DND-41 (cell line): ENCODE measurements around the gene TMEM161B.
A peak's percentile ranks its signal among the peaks of the same experiment; 100 is the strongest.

Source experiments
- ATAC-seq: fragments of 200-7000 bp; cut with Tn5 transposase; 3 replicates; pipeline ENCODE4 v1.9.1; 2021; ENCODE audit warnings: low read depth; ENCODE audit not compliant: insufficient read depth
- DNase-seq: peaks from one replicate; pipeline ENCODE4 v3.0.0-alpha.2; 2020
- H2AFZ ChIP-seq: 2 replicates; pipeline ENCODE4 v1.6.0; 2012; ENCODE audit warnings: low read depth, low read length
- H3K27ac ChIP-seq: 2 replicates; pipeline ENCODE4 v1.5.1; 2012; ENCODE audit warnings: low read length, inconsistent platforms
- H3K27me3 ChIP-seq: fragments of 200-600 bp; sonication (generic); 2 replicates; pipeline ENCODE4 v1.6.0; 2012; ENCODE audit warnings: low read length, mild to moderate bottlenecking, inconsistent platforms; ENCODE audit not compliant: insufficient read depth, poor library complexity
- H3K36me3 ChIP-seq: 2 replicates; pipeline ENCODE4 v1.5.1; 2012; ENCODE audit warnings: low read length, inconsistent platforms; ENCODE audit not compliant: insufficient read depth
- H3K4me1 ChIP-seq: 2 replicates; pipeline ENCODE4 v1.5.1; 2012; ENCODE audit warnings: mild to moderate bottlenecking, low read length; ENCODE audit not compliant: insufficient read depth
- H3K4me2 ChIP-seq: 2 replicates; pipeline ENCODE4 v1.6.0; 2012; ENCODE audit warnings: mild to moderate bottlenecking, moderate library complexity, low read length, inconsistent platforms; ENCODE audit not compliant: insufficient read depth
- H3K4me3 ChIP-seq, 2 experiments: fragments of 200-600 bp in 1 of 2; shearing (Covaris generic) in 1 of 2; 2 replicates each; pipeline ENCODE4 v1.5.1; 2012 to 2016; ENCODE audit warnings: inconsistent platforms in 2 of 2, low read length in 2 of 2, mild to moderate bottlenecking in 2 of 2, low read depth in 1 of 2, moderate library complexity in 1 of 2
- H3K79me2 ChIP-seq: 2 replicates; pipeline ENCODE4 v1.6.0; 2012; ENCODE audit warnings: low read length, inconsistent platforms; ENCODE audit not compliant: insufficient read depth
- H3K9ac ChIP-seq: 2 replicates; pipeline ENCODE4 v1.6.0; 2012; ENCODE audit warnings: low read depth, mild to moderate bottlenecking, inconsistent platforms, low read length, moderate library complexity
- H3K9me3 ChIP-seq: 2 replicates; pipeline ENCODE4 v1.5.1; 2012; ENCODE audit warnings: low read length, moderate library complexity, mild to moderate bottlenecking, inconsistent platforms; ENCODE audit not compliant: insufficient read depth, severe bottlenecking
- H4K20me1 ChIP-seq: 2 replicates; pipeline ENCODE4 v1.6.0; 2012; ENCODE audit warnings: low read length; ENCODE audit not compliant: insufficient read depth
- CTCF ChIP-seq: IDR thresholded peaks from 2 replicates; pipeline ENCODE4 v1.5.1; 2012; ENCODE audit warnings: borderline replicate concordance, low read length, moderate library complexity, mild to moderate bottlenecking; ENCODE audit not compliant: poor library complexity, severe bottlenecking; ENCODE audit errors: extremely low read depth
- EZH2 ChIP-seq: IDR thresholded peaks from 3 replicates; pipeline ENCODE4 v1.6.1; 2012; ENCODE audit warnings: borderline replicate concordance, low read depth, mild to moderate bottlenecking, moderate library complexity, low read length, inconsistent platforms; ENCODE audit not compliant: severe bottlenecking

Gene TMEM161B

GRCh38 chr5:88172847-88173758, 95.5 kb downstream of the TMEM161B start:
- Histone ChIP-seq H3K27ac (no peak overlapping the region), H3K36me3 (no peaks in the 10 kb centered on the region), H3K9me3 (peaks cover 4% of the 10 kb centered on the region), H3K4me2 (no peak overlapping the region), H3K4me1 (0 out of 2 replicates have a peak, but pooled peaks cover 2% of the 10 kb centered on the region), H3K9ac (no peak overlapping the region), H3K4me3 (no peak overlapping the region), H4K20me1 (no peaks in the 10 kb centered on the region), H2AFZ (peak overlapping the region; percentile 45; the same call in 1 of the 2 replicates), H3K27me3 (no peaks in the 10 kb centered on the region), H3K79me2 (no peaks in the 10 kb centered on the region)
- ATAC-seq (peak; percentile 24; the same call in 1 of the 3 replicates), DNase-seq (no peak)
- no peak for TF ChIP-seq EZH2
- no peak for TF ChIP-seq CTCF

GRCh38 chr5:88159591-88159990, 109.1 kb downstream of the TMEM161B start:
- no peaks in the 10 kb centered on the region for H3K36me3 ChIP-seq
- H3K9me3 ChIP-seq: no peaks in the 10 kb centered on the region
- no peak overlapping the region for H3K27ac ChIP-seq
- TF ChIP-seq EZH2 (no peak), CTCF (no peak)
- DNase-seq: no peak
- no peaks in the 10 kb centered on the region for H3K27me3 ChIP-seq
- no peaks in the 10 kb centered on the region for H3K79me2 ChIP-seq
- H2AFZ ChIP-seq: no peak overlapping the region
- no peak overlapping the region for H3K9ac ChIP-seq
- no peak overlapping the region for H3K4me3 ChIP-seq
- ATAC-seq: no peak
- H3K4me2 ChIP-seq: no peak overlapping the region
- H4K20me1 ChIP-seq: no peaks in the 10 kb centered on the region
- H3K4me1 ChIP-seq: no peaks in the 10 kb centered on the region

GRCh38 chr5:88158056-88158455, 110.6 kb downstream of the TMEM161B start:
- no peaks in the 10 kb centered on the region for H3K9me3 ChIP-seq
- H3K9ac ChIP-seq: no peak overlapping the region
- no peaks in the 10 kb centered on the region for H3K79me2 ChIP-seq
- H3K36me3 ChIP-seq: no peaks in the 10 kb centered on the region
- H3K27ac ChIP-seq: no peak overlapping the region
- no peak for TF ChIP-seq CTCF
- no peak for TF ChIP-seq EZH2
- H3K4me3 ChIP-seq: no peak overlapping the region
- H3K4me2 ChIP-seq: no peak overlapping the region
- ATAC-seq (no peak), DNase-seq (no peak)
- H3K27me3 ChIP-seq: no peaks in the 10 kb centered on the region
- H3K4me1 ChIP-seq: no peaks in the 10 kb centered on the region
- H2AFZ ChIP-seq: no peak overlapping the region
- no peaks in the 10 kb centered on the region for H4K20me1 ChIP-seq
